Measurements from ENCODE around the gene NOL9. TPM values are rescaled to one million over a fixed set of nuclear protein-coding genes. Genes with fewer than 3 reads are reported as not detected.

NOL9 gene
- polyA plus RNA-seq, 1 of the 3 experiments (the other 2 are of a cell fraction) = 7.1 TPM

DNA sequence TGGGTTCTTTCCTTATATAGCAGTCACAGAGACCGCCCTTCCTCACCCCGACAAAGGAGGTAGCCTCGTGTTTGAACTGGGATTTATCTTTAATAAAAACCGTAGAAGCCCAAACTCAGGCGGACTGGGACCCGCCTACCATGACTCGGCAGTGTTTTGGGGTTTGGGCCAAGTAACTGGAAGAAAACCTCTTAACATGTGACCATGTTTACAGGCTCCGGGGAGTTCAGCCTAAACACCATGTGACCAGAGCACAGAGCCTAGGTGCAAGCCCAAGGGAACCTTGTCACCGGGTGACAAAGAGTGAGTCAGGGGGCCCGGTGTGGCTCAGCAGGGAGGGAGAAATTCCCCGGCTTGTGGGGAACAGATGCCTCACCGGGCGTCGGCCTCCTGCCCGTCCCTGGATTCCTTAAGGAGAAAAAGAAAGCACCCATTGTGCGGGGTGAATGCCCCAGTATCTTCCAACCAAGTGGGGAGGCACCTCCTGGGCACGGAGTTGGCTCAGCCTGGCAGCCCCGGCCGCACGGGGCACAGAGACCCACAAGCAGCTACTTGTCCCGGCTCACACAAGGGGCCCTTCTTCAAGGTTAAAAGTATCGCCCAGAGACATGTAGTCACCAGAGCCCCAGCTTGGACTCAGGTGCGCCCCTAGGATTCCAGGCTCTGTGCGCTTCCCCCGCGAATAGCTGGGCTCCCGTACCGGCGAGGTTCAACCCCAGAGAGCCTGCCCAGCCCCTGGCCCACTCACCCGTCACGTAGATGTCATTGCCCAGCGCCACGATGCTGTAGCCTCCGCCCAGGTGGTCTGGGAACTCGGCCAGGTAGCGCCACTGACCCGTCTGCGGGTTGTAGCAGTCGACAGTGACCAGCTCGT, 47.0 kb upstream of the NOL9 start (continued):
- no peak for TF ChIP-seq EZH2phosphoT487 (IDR thresholded peaks at IDR 0.05; ENCODE audit: borderline replicate concordance, low read depth)
- peak; percentile 15; the same call in 1 of the 2 replicates for TF ChIP-seq TAF1 (IDR thresholded peaks at IDR 0.05; ENCODE audit: borderline replicate concordance, low read depth, low read length)
- no peak for TF ChIP-seq GABPA (IDR thresholded peaks at IDR 0.05; ENCODE audit: low read depth)
- TF ChIP-seq FOXJ3 (CRISPR knock-in tag; IDR thresholded peaks at IDR 0.05) = no peak
- TF ChIP-seq, protein P1, sequence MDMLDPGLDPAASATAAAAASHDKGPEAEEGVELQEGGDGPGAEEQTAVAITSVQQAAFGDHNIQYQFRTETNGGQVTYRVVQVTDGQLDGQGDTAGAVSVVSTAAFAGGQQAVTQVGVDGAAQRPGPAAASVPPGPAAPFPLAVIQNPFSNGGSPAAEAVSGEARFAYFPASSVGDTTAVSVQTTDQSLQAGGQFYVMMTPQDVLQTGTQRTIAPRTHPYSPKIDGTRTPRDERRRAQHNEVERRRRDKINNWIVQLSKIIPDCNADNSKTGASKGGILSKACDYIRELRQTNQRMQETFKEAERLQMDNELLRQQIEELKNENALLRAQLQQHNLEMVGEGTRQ (IDR thresholded peaks at IDR 0.05; ENCODE audit: borderline replicate concordance, low read depth, low read length) = peak; percentile 36; the same call in 1 of the 2 replicates
- TF ChIP-seq, protein P2, sequence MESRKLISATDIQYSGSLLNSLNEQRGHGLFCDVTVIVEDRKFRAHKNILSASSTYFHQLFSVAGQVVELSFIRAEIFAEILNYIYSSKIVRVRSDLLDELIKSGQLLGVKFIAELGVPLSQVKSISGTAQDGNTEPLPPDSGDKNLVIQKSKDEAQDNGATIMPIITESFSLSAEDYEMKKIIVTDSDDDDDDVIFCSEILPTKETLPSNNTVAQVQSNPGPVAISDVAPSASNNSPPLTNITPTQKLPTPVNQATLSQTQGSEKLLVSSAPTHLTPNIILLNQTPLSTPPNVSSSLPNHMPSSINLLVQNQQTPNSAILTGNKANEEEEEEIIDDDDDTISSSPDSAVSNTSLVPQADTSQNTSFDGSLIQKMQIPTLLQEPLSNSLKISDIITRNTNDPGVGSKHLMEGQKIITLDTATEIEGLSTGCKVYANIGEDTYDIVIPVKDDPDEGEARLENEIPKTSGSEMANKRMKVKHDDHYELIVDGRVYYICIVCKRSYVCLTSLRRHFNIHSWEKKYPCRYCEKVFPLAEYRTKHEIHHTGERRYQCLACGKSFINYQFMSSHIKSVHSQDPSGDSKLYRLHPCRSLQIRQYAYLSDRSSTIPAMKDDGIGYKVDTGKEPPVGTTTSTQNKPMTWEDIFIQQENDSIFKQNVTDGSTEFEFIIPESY (IDR thresholded peaks at IDR 0.05; ENCODE audit: borderline replicate concordance, low read depth) = no peak
- no peak for TF ChIP-seq ELF1 (IDR thresholded peaks at IDR 0.05)
- TF ChIP-seq POLR2AphosphoS5 (IDR thresholded peaks at IDR 0.05; ENCODE audit: low read depth, low read length) = no peak
- no peak for TF ChIP-seq NRF1 (IDR thresholded peaks at IDR 0.05; ENCODE audit: low read depth, low read length)
- 0 out of 2 replicates have a peak, but pooled peaks have one; percentile 25 for TF ChIP-seq TEAD4 (IDR thresholded peaks at IDR 0.05; ENCODE audit: borderline replicate concordance, insufficient read depth)

GRCh38 chr1:6600410-6601048, 46.2 kb upstream of the NOL9 start:
- CTCF ChIA-PET = interaction anchor here (0.6 to 1.3 kb wide), 4 partner anchors 24 to 111 kb away, joined by 3 to 4 read pairs (median 3); partner anchors contain the start of gene NOL9
- Histone ChIP-seq H3K9ac (peak overlapping the region; percentile 80), H3K79me2 (ENCODE audit: insufficient read depth) (peaks cover 59% of the 10 kb centered on the region), H3K4me3 (ENCODE audit: low read depth in 2 of 2, low read length in 1 of 2) (peak overlapping the region; percentile 73 to 76), H3K9me2 (no peaks in the 10 kb centered on the region), H3K9me3 (no peaks in the 10 kb centered on the region), H3K27ac (ENCODE audit: low read depth in 2 of 2, low read length in 1 of 2) (peak overlapping the region in 1 of 2 experiments; percentile 70; a peak in 2 of 4 replicates), H4K20me1 (ENCODE audit: insufficient read depth) (peaks cover 24% of the 10 kb centered on the region; the same call in 1 of the 2 replicates), H3K4me2 (peak overlapping the region; percentile 97), H3K36me3 (replicated peaks in 1 of 2; ENCODE audit: control insufficient read depth in 1 of 2, insufficient read depth in 2 of 2, low read length in 1 of 2) (peaks cover 4 to 19% of the 10 kb centered on the region in 2 experiments), H3K27me3 (ENCODE audit: insufficient read depth) (no peaks in the 10 kb centered on the region), H3F3A (replicated peaks; ENCODE audit: insufficient read depth) (peaks cover 14% of the 10 kb centered on the region), H2AFZ (ENCODE audit: low read depth) (peak overlapping the region; percentile 24; the same call in 1 of the 2 replicates), H3K4me1 (ENCODE audit: control insufficient read depth in 1 of 2, insufficient read depth in 2 of 2, low read depth in 1 of 2, low read length in 1 of 2) (peaks cover 10 to 26% of the 10 kb centered on the region in 2 experiments; a peak in 2 of 4 replicates)
- 65% methylated on average over 6 of the region's 10 CpGs for WGBS (ENCODE audit: low lambda C conversion rate)
- peak; percentile 58 for DNase-seq
- POLR2A ChIA-PET = no interaction called here
- TF ChIP-seq, protein P2 (IDR thresholded peaks at IDR 0.05; ENCODE audit: borderline replicate concordance, low read depth) = no peak
- TF ChIP-seq GABPA (IDR thresholded peaks at IDR 0.05; ENCODE audit: low read depth) (no peak), FOXM1 (IDR thresholded peaks at IDR 0.05; ENCODE audit: low read depth) (no peak), SMC3 (IDR thresholded peaks at IDR 0.05; ENCODE audit: low read depth, low read length) (no peak), MAX (IDR thresholded peaks at IDR 0.05; ENCODE audit: low read depth) (no peak), EP300 (IDR thresholded peaks at IDR 0.05; ENCODE audit: borderline replicate concordance in 1 of 2, low read depth in 1 of 2, low read length in 1 of 2) (no peak), RXRA (IDR thresholded peaks at IDR 0.05; ENCODE audit: borderline replicate concordance, low read depth) (no peak), MXI1 (IDR thresholded peaks at IDR 0.05; ENCODE audit: low read depth, low read length) (no peak), TAF1 (IDR thresholded peaks at IDR 0.05; ENCODE audit: borderline replicate concordance, low read depth, low read length) (no peak), SIN3A (IDR thresholded peaks at IDR 0.05; ENCODE audit: borderline replicate concordance, low read depth, low read length) (no peak)
- TF ChIP-seq, protein P3, sequence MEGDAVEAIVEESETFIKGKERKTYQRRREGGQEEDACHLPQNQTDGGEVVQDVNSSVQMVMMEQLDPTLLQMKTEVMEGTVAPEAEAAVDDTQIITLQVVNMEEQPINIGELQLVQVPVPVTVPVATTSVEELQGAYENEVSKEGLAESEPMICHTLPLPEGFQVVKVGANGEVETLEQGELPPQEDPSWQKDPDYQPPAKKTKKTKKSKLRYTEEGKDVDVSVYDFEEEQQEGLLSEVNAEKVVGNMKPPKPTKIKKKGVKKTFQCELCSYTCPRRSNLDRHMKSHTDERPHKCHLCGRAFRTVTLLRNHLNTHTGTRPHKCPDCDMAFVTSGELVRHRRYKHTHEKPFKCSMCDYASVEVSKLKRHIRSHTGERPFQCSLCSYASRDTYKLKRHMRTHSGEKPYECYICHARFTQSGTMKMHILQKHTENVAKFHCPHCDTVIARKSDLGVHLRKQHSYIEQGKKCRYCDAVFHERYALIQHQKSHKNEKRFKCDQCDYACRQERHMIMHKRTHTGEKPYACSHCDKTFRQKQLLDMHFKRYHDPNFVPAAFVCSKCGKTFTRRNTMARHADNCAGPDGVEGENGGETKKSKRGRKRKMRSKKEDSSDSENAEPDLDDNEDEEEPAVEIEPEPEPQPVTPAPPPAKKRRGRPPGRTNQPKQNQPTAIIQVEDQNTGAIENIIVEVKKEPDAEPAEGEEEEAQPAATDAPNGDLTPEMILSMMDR (IDR thresholded peaks at IDR 0.05) = no peak
- TF ChIP-seq, protein P4, sequence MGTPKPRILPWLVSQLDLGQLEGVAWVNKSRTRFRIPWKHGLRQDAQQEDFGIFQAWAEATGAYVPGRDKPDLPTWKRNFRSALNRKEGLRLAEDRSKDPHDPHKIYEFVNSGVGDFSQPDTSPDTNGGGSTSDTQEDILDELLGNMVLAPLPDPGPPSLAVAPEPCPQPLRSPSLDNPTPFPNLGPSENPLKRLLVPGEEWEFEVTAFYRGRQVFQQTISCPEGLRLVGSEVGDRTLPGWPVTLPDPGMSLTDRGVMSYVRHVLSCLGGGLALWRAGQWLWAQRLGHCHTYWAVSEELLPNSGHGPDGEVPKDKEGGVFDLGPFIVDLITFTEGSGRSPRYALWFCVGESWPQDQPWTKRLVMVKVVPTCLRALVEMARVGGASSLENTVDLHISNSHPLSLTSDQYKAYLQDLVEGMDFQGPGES (IDR thresholded peaks at IDR 0.05; ENCODE audit: low read depth, low read length) = no peak
